ENCODE data around the gene SH3D19. TPM values are rescaled to one million over a fixed set of nuclear protein-coding genes. Genes with fewer than 3 reads are reported as not detected.

SH3D19 gene
- total RNA-seq, 4 donors from 2014 or later, result 117 to 200 (median 168) TPM

DNA sequence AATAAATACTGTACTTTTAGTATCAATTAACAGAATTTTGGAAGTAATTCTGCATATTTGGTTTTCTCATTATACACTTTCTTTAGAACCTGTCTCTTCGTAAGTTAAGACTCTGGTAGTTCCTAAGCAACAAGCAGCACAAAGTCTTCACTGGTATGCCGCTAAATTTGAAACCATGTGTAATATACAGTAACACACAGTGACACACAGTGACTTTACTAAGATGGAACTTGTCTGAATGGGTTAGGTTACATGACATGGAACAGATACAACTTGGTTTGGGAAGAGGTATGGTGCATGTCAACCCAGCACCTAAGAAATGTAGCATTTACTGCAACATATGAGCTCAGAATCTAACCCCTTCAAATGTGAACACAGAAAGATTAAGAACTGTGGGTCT, 132.0 kb downstream of the SH3D19 start:
- Histone ChIP-seq H3K36me3 (no peaks in the 10 kb centered on the region), H3K4me1 (peaks cover 0 to 35% (median 4%) of the 10 kb centered on the region in 3 donors)

DNA sequence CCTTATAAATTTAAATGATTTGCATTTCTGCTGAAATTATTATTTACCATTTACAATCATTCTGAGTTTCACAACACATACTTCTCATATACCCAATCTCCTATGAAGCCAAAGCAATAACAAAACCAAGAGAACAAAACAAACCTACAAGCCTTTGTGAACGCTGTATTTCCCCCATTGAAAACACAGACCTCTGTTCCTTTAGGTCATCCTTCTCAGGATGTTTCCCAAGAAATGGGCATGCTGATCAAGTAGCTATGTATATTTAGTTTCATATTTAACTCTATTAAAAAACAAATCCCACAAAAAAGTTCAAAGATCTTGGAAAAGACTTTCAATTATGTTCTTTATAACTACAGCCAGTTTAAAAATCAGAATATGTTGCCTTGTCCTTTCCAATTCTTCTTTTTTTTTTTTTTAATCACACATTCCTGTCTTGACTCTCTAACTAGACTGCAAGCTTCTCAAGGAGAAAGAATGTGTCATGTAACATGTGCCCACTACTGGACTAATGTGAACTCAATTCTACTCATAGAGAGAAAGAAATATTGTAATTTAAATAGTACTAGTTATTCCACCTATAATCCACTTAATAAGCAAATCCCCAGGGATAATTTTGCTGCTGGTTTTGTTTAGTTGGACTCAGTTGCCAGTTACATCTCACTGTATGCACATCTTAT, 132.7 kb downstream of the SH3D19 start:
- WGBS, 2 donors (ENCODE audit: low coverage in 1 of 2), result 86 to 87% methylated on average over 1 of the region's 1 CpG
- Histone ChIP-seq H3K27me3 (no peaks in the 10 kb centered on the region), H3K27ac (no peak overlapping the region), H3K4me1 (peaks cover 0 to 29% (median 4%) of the 10 kb centered on the region in 3 donors), H3K4me3 (no peak overlapping the region), H3K36me3 (no peaks in the 10 kb centered on the region), H3K9me3 (no peaks in the 10 kb centered on the region)
- no peak for ATAC-seq
- TF ChIP-seq POLR2AphosphoS5 (IDR thresholded peaks at IDR 0.05), result no peak
- no peak for TF ChIP-seq EP300 (IDR thresholded peaks at IDR 0.05)
- no peak for TF ChIP-seq CTCF (IDR thresholded peaks at IDR 0.05)
- no peak for TF ChIP-seq POLR2A (IDR thresholded peaks at IDR 0.05)

More for the DNA sequence above, 132.0 kb downstream of the SH3D19 start:
- no peak overlapping the region for H3K4me3 ChIP-seq
- 100% methylated on average over 1 to 2 of the region's 2 CpGs for WGBS, 2 donors (ENCODE audit: low coverage in 1 of 2)
- no peak for ATAC-seq
- H3K27me3 ChIP-seq, result no peaks in the 10 kb centered on the region
- TF ChIP-seq POLR2A (IDR thresholded peaks at IDR 0.05), result no peak
- no peak overlapping the region for H3K27ac ChIP-seq
- H3K9me3 ChIP-seq, result no peaks in the 10 kb centered on the region

GRCh38 chr4:151184523-151185458, 140.6 kb downstream of the SH3D19 start:
- Histone ChIP-seq H3K9me3 (no peaks in the 10 kb centered on the region), H3K4me1 (peaks cover 0 to 8% (median 0%) of the 10 kb centered on the region in 3 donors), H3K36me3 (peaks cover 0 to 7% of the 10 kb centered on the region in 2 donors), H3K27me3 (no peaks in the 10 kb centered on the region), H3K27ac (no peak overlapping the region), H3K4me3 (no peak overlapping the region)
- 83 to 92% methylated on average over 5 to 6 of the region's 6 CpGs for WGBS, 2 donors (ENCODE audit: low coverage in 1 of 2)
- peak; percentile 31 for ATAC-seq
- no peak for TF ChIP-seq CTCF (IDR thresholded peaks at IDR 0.05)
- no peak for TF ChIP-seq EP300 (IDR thresholded peaks at IDR 0.05)
- TF ChIP-seq POLR2AphosphoS5 (IDR thresholded peaks at IDR 0.05), result no peak
- no peak for TF ChIP-seq POLR2A (IDR thresholded peaks at IDR 0.05)

DNA sequence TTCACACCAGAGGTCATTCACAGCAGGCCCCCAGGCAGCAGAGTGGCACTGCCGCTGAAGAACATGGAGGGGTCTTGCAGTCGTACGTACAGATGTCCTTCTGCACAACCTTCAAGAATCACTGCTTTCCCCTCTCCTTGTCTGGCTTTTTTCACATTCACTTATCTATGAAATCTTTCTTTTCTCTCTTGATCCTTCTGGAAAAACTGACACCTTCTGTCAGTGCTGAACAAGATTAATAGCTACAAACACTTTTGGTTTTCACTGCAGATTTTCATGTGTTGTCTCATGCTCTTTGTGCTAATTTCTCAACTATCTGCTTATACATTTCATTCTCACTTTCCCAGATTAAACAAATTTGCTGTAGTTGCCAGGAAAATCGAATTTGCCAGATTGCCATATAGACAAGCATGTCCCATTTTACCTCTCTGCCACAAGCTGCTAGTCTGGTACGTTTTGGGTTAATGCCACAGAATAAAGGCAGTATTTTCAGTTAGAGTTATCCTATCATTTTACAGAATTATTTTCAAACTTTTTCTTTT, 142.9 kb downstream of the SH3D19 start:
- 52 to 80% methylated on average over 2 to 5 of the region's 5 CpGs for WGBS, 2 donors (ENCODE audit: low coverage in 1 of 2)
- H3K4me3 ChIP-seq, result no peak overlapping the region
- H3K4me1 ChIP-seq, result peaks cover 0 to 8% (median 0%) of the 10 kb centered on the region in 3 donors
- ATAC-seq, result no peak
- H3K27me3 ChIP-seq, result no peaks in the 10 kb centered on the region
- no peak overlapping the region for H3K27ac ChIP-seq
- no peaks in the 10 kb centered on the region for H3K9me3 ChIP-seq
- peaks cover 0 to 7% of the 10 kb centered on the region in 2 donors for H3K36me3 ChIP-seq
- TF ChIP-seq POLR2AphosphoS5 (IDR thresholded peaks at IDR 0.05) (no peak), POLR2A (IDR thresholded peaks at IDR 0.05) (no peak)

DNA sequence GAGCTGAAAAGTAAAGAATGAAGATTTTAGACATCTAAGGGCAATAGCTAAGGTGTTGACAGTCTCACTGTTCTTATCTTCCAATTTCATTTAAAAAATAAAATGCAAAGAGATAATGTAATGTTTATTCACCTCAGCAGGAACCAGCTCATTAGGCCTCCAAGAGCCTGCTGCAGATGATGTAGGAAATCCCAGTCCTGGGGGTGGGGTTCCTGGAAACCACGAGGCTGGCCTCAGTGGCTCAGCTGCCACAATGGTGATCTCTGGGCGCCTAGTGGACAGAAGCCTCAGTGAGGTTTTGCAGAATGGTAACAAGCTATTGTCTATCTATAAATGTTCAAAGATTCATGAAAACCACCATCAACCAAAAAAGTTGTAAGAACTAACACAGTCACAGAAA, 148.7 kb downstream of the SH3D19 start:
- WGBS, 2 donors (ENCODE audit: low coverage in 1 of 2), result 67 to 100% methylated on average over 1 of the region's 2 CpGs
- Histone ChIP-seq H3K4me3 (no peak overlapping the region), H3K4me1 (peaks cover 3 to 44% (median 7%) of the 10 kb centered on the region in 3 donors), H3K27ac (no peak overlapping the region), H3K36me3 (peaks cover 0 to 39% of the 10 kb centered on the region in 2 donors), H3K9me3 (no peaks in the 10 kb centered on the region), H3K27me3 (no peaks in the 10 kb centered on the region)
- no peak for TF ChIP-seq POLR2AphosphoS5 (IDR thresholded peaks at IDR 0.05)
- no peak for TF ChIP-seq CTCF (IDR thresholded peaks at IDR 0.05)
- TF ChIP-seq EP300 (IDR thresholded peaks at IDR 0.05), result no peak
- no peak for TF ChIP-seq POLR2A (IDR thresholded peaks at IDR 0.05)
- no peak for ATAC-seq

All from gastroesophageal sphincter (tissue), 4 donors.